Uterus (tissue), 4 donors: Measurements from ENCODE around the gene ACADSB. TPM values are rescaled to one million over a fixed set of nuclear protein-coding genes. Genes with fewer than 3 reads are reported as not detected.

ENCODE experiments used
- DNase-seq, 2 donors: peaks; one replicate each; pipeline ENCODE4 v3.0.0-alpha.2; 2019 to 2020
- H3K27ac ChIP-seq, 2 donors: fragments of 200-600 bp; sonication (generic); 1 replicate in 1 of 2; 2 replicates in 1 of 2; pipeline ENCODE4 v1.5.1; 2016 to 2018
- H3K27me3 ChIP-seq, 2 donors: fragments of 200-600 bp; sonication (generic); one replicate each; pipeline ENCODE4 v1.5.1; 2018 to 2019; ENCODE audit warnings: control low read depth in 1 of 2
- H3K36me3 ChIP-seq, 2 donors: fragments of 200-600 bp; sonication (generic); one replicate each; pipeline ENCODE4 v1.5.1; 2019; ENCODE audit warnings: control low read depth in 1 of 2
- H3K4me1 ChIP-seq, 2 donors: fragments of 200-600 bp; sonication (generic); one replicate each; pipeline ENCODE4 v1.5.1; 2018 to 2019; ENCODE audit warnings: control low read depth in 1 of 2
- H3K4me3 ChIP-seq, 2 donors: fragments of 200-600 bp; sonication (generic); 1 replicate in 1 of 2; 2 replicates in 1 of 2; pipeline ENCODE4 v1.5.1; 2018 to 2019; ENCODE audit warnings: mild to moderate bottlenecking in 1 of 2
- H3K9me3 ChIP-seq, 2 donors: fragments of 200-600 bp; sonication (generic); one replicate each; pipeline ENCODE4 v1.5.1; 2019; ENCODE audit warnings: control low read depth in 1 of 2
- POLR2A ChIP-seq, 2 donors: fragments of 450-650 bp; IDR thresholded peaks; one replicate each; pipeline ENCODE4 v1.6.1; 2016; ENCODE audit warnings: antibody characterized with exemption in 2 of 2, mild to moderate bottlenecking in 1 of 2, moderate library complexity in 1 of 2
- intact Hi-C: fragments of 100-400 bp; cut with DNase I; formaldehyde crosslinking; loops from one replicate; pipeline ENCODE4 v1.15.1; 2023; ENCODE audit warnings: low total_unique reads
- total RNA-seq, 4 donors: library from RNA; depleted of rRNA in 3 of 4; stranded (reverse); fragments of >200 nt in 3 of 4; gene quantifications; one replicate each; pipeline versions ENCODE4 v1.1.0 to v1.2.4, GENCODE V29; 2014 to 2023
- TF ChIP-seq, protein P1 (sequence below), 4 experiments: fragments of 200-600 bp in 2 of 4; fragments of 450-650 bp in 2 of 4; sonication (generic) in 2 of 4; IDR thresholded peaks; one replicate each; pipeline ENCODE4 v1.5.1; 2016 to 2019; ENCODE audit warnings: antibody characterized with exemption in 4 of 4, mild to moderate bottlenecking in 2 of 4, moderate library complexity in 1 of 4
- donor health status: DM: yes; HTN: yes; CAD: no.

The ACADSB gene
- total RNA-seq, 4 donors from 2014 or later: 13.1 to 32.2 (median 17.2) TPM

DNA sequence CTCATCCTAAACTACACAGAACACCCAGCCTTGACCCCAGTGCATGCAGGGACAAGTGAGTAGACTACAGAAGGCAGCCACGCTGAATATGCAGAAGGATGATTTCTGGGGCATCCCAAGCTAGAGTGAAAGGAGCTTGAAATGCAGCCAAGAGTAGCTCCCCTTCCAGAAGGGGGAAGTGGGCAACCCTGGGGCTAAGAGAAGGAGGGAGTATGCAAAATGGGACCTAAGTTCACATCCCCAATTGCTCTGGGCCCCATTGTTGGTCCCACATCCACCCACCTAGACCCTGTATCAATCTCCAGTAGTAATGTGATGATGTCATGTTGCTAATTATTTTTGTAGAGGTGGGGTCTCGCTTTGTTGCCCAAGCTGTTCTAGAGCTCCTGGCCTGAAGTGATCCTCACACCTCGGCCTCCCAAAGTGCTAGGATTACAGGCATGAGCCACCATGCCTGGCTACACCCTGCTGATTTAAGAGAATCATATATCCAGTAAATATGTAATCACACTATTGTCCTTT lies 34.2 kb upstream of the ACADSB start:
- no peak overlapping the region for H3K4me3 ChIP-seq
- DNase-seq: no peak
- no peaks in the 10 kb centered on the region for H3K27me3 ChIP-seq
- H3K4me1 ChIP-seq: no peaks in the 10 kb centered on the region
- TF ChIP-seq POLR2A (IDR thresholded peaks at IDR 0.05): no peak
- TF ChIP-seq, protein P1, sequence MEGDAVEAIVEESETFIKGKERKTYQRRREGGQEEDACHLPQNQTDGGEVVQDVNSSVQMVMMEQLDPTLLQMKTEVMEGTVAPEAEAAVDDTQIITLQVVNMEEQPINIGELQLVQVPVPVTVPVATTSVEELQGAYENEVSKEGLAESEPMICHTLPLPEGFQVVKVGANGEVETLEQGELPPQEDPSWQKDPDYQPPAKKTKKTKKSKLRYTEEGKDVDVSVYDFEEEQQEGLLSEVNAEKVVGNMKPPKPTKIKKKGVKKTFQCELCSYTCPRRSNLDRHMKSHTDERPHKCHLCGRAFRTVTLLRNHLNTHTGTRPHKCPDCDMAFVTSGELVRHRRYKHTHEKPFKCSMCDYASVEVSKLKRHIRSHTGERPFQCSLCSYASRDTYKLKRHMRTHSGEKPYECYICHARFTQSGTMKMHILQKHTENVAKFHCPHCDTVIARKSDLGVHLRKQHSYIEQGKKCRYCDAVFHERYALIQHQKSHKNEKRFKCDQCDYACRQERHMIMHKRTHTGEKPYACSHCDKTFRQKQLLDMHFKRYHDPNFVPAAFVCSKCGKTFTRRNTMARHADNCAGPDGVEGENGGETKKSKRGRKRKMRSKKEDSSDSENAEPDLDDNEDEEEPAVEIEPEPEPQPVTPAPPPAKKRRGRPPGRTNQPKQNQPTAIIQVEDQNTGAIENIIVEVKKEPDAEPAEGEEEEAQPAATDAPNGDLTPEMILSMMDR (IDR thresholded peaks at IDR 0.05): no peak
- H3K9me3 ChIP-seq: no peaks in the 10 kb centered on the region
- intact Hi-C loops: no loop called here
- H3K27ac ChIP-seq: no peak overlapping the region
- H3K36me3 ChIP-seq: no peaks in the 10 kb centered on the region

DNA sequence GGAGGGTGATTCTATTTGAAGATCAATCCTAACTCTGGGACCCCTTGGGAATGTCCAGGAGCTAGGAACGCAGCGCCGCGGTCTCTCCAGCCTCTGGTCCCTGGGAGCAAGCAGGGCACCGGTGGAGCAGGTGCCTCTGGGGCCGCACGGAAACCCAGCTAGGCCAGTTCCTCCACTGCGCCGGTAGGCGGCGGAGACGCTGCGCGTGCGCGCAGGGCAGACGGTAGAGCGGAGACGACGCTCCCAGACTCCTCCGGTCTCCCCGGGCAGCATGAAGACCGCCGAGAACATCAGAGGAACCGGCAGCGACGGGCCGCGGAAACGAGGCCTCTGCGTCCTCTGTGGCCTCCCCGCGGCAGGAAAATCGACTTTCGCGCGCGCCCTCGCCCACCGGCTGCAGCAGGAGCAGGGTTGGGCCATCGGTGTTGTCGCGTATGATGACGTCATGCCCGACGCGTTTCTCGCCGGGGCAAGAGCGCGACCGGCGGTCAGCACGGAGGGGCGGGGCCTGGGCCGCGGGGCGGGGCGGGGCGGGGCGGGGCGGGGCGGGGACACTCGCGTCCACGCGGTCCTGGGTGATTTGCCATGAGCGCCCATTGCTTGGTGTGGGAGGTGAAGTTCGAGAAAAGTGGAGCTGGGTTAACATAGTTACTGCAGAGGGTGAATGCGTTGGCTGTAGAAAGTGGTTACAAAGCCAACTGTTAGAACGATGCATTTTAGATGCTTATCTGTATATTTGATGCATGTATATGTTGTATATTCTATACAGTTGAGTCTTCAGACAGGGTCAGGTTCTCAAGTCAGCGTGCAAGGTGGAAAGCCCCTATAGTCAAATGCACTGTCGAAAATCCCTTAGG lies 28.4 kb upstream of the ACADSB start, which contains the start of gene PSTK:
Gene PSTK (plus strand): TSS at position 193 of the 857 bp plus-strand sequence. CDS start 79 bp downstream, at position 272.
- no peaks in the 10 kb centered on the region for H3K4me1 ChIP-seq
- DNase-seq: peak; percentile 91
- intact Hi-C loops: no loop called here
- H3K27ac ChIP-seq: peak within 1 kb of the TSS; percentile 89 to 94
- H3K4me3 ChIP-seq: peak within 1 kb of the TSS; percentile 77 to 79
- no peaks in the 10 kb centered on the region for H3K9me3 ChIP-seq
- TF ChIP-seq POLR2A (IDR thresholded peaks at IDR 0.05): peak in 1 of 2 donors; percentile 73
- TF ChIP-seq, protein P1 (IDR thresholded peaks at IDR 0.05): peak; percentile 95 to 99 (median 98)
- no peaks in the 10 kb centered on the region for H3K36me3 ChIP-seq
- H3K27me3 ChIP-seq: no peaks in the 10 kb centered on the region

DNA sequence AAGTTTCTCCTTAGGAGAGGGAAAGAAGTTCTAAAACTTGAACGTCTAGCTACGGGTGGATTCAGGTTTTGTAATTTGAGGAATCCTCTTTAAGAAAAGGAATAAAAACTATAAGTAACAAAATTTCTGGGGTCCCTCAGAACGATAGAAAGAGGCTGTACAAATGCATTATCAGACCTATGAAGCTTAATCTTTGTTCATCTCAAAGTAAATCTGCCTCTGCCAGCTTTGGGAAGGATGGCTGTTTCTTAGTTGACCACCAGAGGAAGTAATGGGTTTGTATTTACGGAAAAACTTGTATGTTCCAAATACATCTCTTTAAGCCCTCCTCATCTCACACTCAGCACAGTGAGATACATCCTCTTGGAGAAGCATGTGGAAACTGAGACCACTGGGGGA lies 27.7 kb upstream of the ACADSB start:
- Histone ChIP-seq H3K4me1 (no peaks in the 10 kb centered on the region), H3K4me3 (peak overlapping the region; percentile 77 to 79), H3K9me3 (no peaks in the 10 kb centered on the region), H3K27me3 (no peaks in the 10 kb centered on the region), H3K36me3 (no peaks in the 10 kb centered on the region), H3K27ac (peak overlapping the region in 1 of 2 donors; percentile 94)
- no peak for DNase-seq
- intact Hi-C loops: no loop called here
- TF ChIP-seq, protein P1 (IDR thresholded peaks at IDR 0.05): peak in 3 of 4 experiments; percentile 17 to 50 (median 49)
- TF ChIP-seq POLR2A (IDR thresholded peaks at IDR 0.05): no peak

DNA sequence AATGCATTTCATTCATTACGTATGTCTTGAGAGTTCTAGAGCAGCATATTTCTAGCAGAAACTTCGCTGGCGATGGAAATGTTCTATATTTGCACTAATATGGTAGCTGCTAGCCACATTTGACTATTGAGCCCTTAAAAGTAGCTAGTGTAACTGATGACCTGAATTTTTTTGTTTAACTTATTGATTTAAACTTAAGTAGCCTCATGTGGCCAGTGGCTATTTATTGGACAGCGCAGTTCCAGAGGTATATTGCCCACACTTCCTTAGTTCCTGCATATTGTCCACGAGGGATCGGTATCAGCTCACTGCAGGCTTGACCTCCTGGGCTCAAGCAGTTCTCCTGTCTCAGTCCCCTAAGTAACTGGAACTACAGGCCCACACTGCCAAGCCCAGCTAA lies 24.9 kb upstream of the ACADSB start:
- no peaks in the 10 kb centered on the region for H3K27me3 ChIP-seq
- no peaks in the 10 kb centered on the region for H3K9me3 ChIP-seq
- no peaks in the 10 kb centered on the region for H3K4me1 ChIP-seq
- H3K36me3 ChIP-seq: no peaks in the 10 kb centered on the region
- TF ChIP-seq POLR2A (IDR thresholded peaks at IDR 0.05): no peak
- TF ChIP-seq, protein P1 (IDR thresholded peaks at IDR 0.05): no peak
- no peak overlapping the region for H3K4me3 ChIP-seq
- intact Hi-C loops: no loop called here
- H3K27ac ChIP-seq: no peak overlapping the region
- DNase-seq: no peak

DNA sequence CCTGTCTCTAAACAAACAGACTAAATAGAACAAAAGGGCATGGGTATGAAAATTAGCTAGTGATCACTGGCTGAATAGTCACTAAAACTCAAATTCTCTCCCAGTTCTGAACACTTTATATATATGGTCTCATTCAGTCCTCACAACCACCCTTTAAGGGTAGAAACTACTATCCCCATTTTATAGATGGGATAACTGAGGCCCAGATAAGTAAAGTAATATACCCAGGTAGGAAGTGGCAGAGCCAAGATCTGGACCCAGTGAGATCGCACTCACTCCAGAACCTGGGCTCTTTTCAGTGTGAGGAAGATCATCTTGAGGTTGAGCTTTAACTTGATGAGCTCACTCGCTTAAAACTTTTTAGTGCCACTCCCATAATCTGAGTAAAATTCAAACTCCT lies 24.1 kb upstream of the ACADSB start:
- H3K27ac ChIP-seq: no peak overlapping the region
- TF ChIP-seq POLR2A (IDR thresholded peaks at IDR 0.05): no peak
- TF ChIP-seq, protein P1 (IDR thresholded peaks at IDR 0.05): no peak
- no peaks in the 10 kb centered on the region for H3K27me3 ChIP-seq
- no peaks in the 10 kb centered on the region for H3K4me1 ChIP-seq
- no peak overlapping the region for H3K4me3 ChIP-seq
- no peaks in the 10 kb centered on the region for H3K36me3 ChIP-seq
- intact Hi-C loops: no loop called here
- DNase-seq: no peak
- H3K9me3 ChIP-seq: no peaks in the 10 kb centered on the region
